ENCODE measurements around the gene RASSF7. TPM values are rescaled to one million over a fixed set of nuclear protein-coding genes. Genes with fewer than 3 reads are reported as not detected.

The RASSF7 gene
- total RNA-seq, 1 donor from 2014 or later = 32.3 TPM

- H3K4me3 Mint-ChIP-seq (ENCODE audit: unreplicated experiment) = no peak overlapping the region
- TF ChIP-seq EZH2 (IDR thresholded peaks at IDR 0.05; ENCODE audit: insufficient read depth, low read length) = no peak
- TF ChIP-seq, protein P1, sequence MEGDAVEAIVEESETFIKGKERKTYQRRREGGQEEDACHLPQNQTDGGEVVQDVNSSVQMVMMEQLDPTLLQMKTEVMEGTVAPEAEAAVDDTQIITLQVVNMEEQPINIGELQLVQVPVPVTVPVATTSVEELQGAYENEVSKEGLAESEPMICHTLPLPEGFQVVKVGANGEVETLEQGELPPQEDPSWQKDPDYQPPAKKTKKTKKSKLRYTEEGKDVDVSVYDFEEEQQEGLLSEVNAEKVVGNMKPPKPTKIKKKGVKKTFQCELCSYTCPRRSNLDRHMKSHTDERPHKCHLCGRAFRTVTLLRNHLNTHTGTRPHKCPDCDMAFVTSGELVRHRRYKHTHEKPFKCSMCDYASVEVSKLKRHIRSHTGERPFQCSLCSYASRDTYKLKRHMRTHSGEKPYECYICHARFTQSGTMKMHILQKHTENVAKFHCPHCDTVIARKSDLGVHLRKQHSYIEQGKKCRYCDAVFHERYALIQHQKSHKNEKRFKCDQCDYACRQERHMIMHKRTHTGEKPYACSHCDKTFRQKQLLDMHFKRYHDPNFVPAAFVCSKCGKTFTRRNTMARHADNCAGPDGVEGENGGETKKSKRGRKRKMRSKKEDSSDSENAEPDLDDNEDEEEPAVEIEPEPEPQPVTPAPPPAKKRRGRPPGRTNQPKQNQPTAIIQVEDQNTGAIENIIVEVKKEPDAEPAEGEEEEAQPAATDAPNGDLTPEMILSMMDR (IDR thresholded peaks at IDR 0.05; ENCODE audit: insufficient read depth, low read depth, low read length) = no peak
- Histone ChIP-seq H3K4me1 (ENCODE audit: insufficient read depth, low read length) (peaks cover 26% of the 10 kb centered on the region), H3K27ac (ENCODE audit: low read depth, low read length) (no peak overlapping the region), H2AFZ (ENCODE audit: low read depth, low read length) (no peak overlapping the region), H3K79me2 (ENCODE audit: insufficient read depth, low read length) (peaks cover 20% of the 10 kb centered on the region), H3K4me3 (ENCODE audit: insufficient read depth, low read depth, low read length) (peak overlapping the region; percentile 78), H3K27me3 (ENCODE audit: insufficient read depth, low read length) (no peaks in the 10 kb centered on the region), H3K9ac (ENCODE audit: low read length) (peak overlapping the region; percentile 86), H3K4me2 (ENCODE audit: low read length) (peak overlapping the region; percentile 95), H4K20me1 (ENCODE audit: insufficient read depth, low read length) (peaks cover 34% of the 10 kb centered on the region), H3K36me3 (ENCODE audit: insufficient read depth, low read length) (peaks cover 3% of the 10 kb centered on the region), H3K9me3 (ENCODE audit: insufficient read depth, low read depth, low read length) (no peaks in the 10 kb centered on the region)
- H3K9me3 Mint-ChIP-seq (ENCODE audit: unreplicated experiment) = no peaks in the 10 kb centered on the region
- FAIRE-seq = no peak
- H3K27ac Mint-ChIP-seq (ENCODE audit: unreplicated experiment) = no peak overlapping the region
- peaks cover 4% of the 10 kb centered on the region for H3K4me1 Mint-ChIP-seq (ENCODE audit: low read depth, unreplicated experiment)
- peaks cover 4% of the 10 kb centered on the region for H3K27me3 Mint-ChIP-seq (ENCODE audit: low read depth, unreplicated experiment)
- no peak for DNase-seq (ENCODE audit: low read depth)
- peaks cover 2% of the 10 kb centered on the region for H3K36me3 Mint-ChIP-seq (ENCODE audit: low read depth, unreplicated experiment)
Observed at GRCh38 chr11:535210-535518, 25.6 kb upstream of the RASSF7 start.

- H3K4me1 ChIP-seq (ENCODE audit: insufficient read depth, low read length) = peaks cover 26% of the 10 kb centered on the region
- peak within 1 kb of the TSS; percentile 78 for H3K4me3 ChIP-seq (ENCODE audit: insufficient read depth, low read depth, low read length)
- Mint-ChIP-seq H3K9me3 (ENCODE audit: unreplicated experiment) (no peaks in the 10 kb centered on the region), H3K27me3 (ENCODE audit: low read depth, unreplicated experiment) (peaks cover 4% of the 10 kb centered on the region), H3K36me3 (ENCODE audit: low read depth, unreplicated experiment) (peaks cover 2% of the 10 kb centered on the region), H3K4me3 (ENCODE audit: unreplicated experiment) (peak within 1 kb of the TSS; percentile 90), H3K4me1 (ENCODE audit: low read depth, unreplicated experiment) (peaks cover 4% of the 10 kb centered on the region), H3K27ac (ENCODE audit: unreplicated experiment) (peak within 1 kb of the TSS; percentile 85)
- H3K27me3 ChIP-seq (ENCODE audit: insufficient read depth, low read length) = no peaks in the 10 kb centered on the region
- FAIRE-seq (no peak), DNase-seq (ENCODE audit: low read depth) (peak; percentile 78)
- H3K9ac ChIP-seq (ENCODE audit: low read length) = peak within 1 kb of the TSS; percentile 86
- no peak for TF ChIP-seq EZH2 (IDR thresholded peaks at IDR 0.05; ENCODE audit: insufficient read depth, low read length)
- TF ChIP-seq, protein P1 (IDR thresholded peaks at IDR 0.05; ENCODE audit: insufficient read depth, low read depth, low read length) = no peak
- H3K27ac ChIP-seq (ENCODE audit: low read depth, low read length) = peak within 1 kb of the TSS; percentile 12
- H3K36me3 ChIP-seq (ENCODE audit: insufficient read depth, low read length) = peaks cover 3% of the 10 kb centered on the region
- H2AFZ ChIP-seq (ENCODE audit: low read depth, low read length) = peak within 1 kb of the TSS; percentile 80
- H3K4me2 ChIP-seq (ENCODE audit: low read length) = peak within 1 kb of the TSS; percentile 95
- peaks cover 34% of the 10 kb centered on the region for H4K20me1 ChIP-seq (ENCODE audit: insufficient read depth, low read length)
- H3K9me3 ChIP-seq (ENCODE audit: insufficient read depth, low read depth, low read length) = no peaks in the 10 kb centered on the region
- peaks cover 20% of the 10 kb centered on the region for H3K79me2 ChIP-seq (ENCODE audit: insufficient read depth, low read length)
Observed at GRCh38 chr11:535519-536454, 25.0 kb upstream of the RASSF7 start, which contains the start of gene HRAS. TSS of gene HRAS (minus strand) at chr11:535576.
